IPS-NIHi7 (cell line): Measurements from ENCODE around the gene ZNF10.

Experiments
- DNase-seq: peaks from one replicate; pipeline ENCODE4 v3.0.0; 2012; ENCODE audit warnings: mixed read lengths; ENCODE audit errors: extremely low spot score

The ZNF10 gene

GRCh38 chr12:133130038-133130807 is at the start of gene ZNF10, which contains the start of gene ZNF891:
Gene ZNF10, plus strand, starts transcription at chr12:133130627. Its CDS starts 13,866 bp downstream, at chr12:133144493.
Gene ZNF891, minus strand, starts transcription at chr12:133130274. Its CDS starts 8,356 bp downstream, at chr12:133121918.
- peak; percentile 93 for DNase-seq

- no peak for DNase-seq
Measured at GRCh38 chr12:133081159-133081780, 49.2 kb upstream of the ZNF10 start.

GRCh38 chr12:133083345-133083744 is 47.1 kb upstream of the ZNF10 start:
- no peak for DNase-seq

- no peak for DNase-seq
Measured at GRCh38 chr12:133105620-133106019, 24.8 kb upstream of the ZNF10 start.

- DNase-seq = no peak
Measured at GRCh38 chr12:133106253-133106652, 24.2 kb upstream of the ZNF10 start.

GRCh38 chr12:133107121-133107520 is 23.3 kb upstream of the ZNF10 start:
- no peak for DNase-seq

- no peak for DNase-seq
Measured at GRCh38 chr12:133108150-133108549, 22.3 kb upstream of the ZNF10 start.

- DNase-seq = no peak
Measured at GRCh38 chr12:133120385-133121191, 9.8 kb upstream of the ZNF10 start.

GRCh38 chr12:133124674-133125073 is 5.8 kb upstream of the ZNF10 start:
- DNase-seq = no peak

GRCh38 chr12:133129368-133130037 is 924 bp upstream of the ZNF10 start:
- no peak for DNase-seq

GRCh38 chr12:133130808-133131128 is 341 bp downstream of the ZNF10 start:
- peak; percentile 9 for DNase-seq

- no peak for DNase-seq
Measured at GRCh38 chr12:133135747-133136146, 5.3 kb downstream of the ZNF10 start.

- no peak for DNase-seq
Measured at GRCh38 chr12:133145981-133146380, 15.6 kb downstream of the ZNF10 start.

GRCh38 chr12:133156125-133156690 is 25.8 kb downstream of the ZNF10 start:
- no peak for DNase-seq

- no peak for DNase-seq
Measured at GRCh38 chr12:133165776-133166175, 35.3 kb downstream of the ZNF10 start.

GRCh38 chr12:133172491-133172890 is 42.1 kb downstream of the ZNF10 start:
- no peak for DNase-seq

GRCh38 chr12:133174901-133175300 is 44.5 kb downstream of the ZNF10 start:
- no peak for DNase-seq

GRCh38 chr12:133180669-133181068 is 50.2 kb downstream of the ZNF10 start:
- DNase-seq = no peak

- peak; percentile 99 for DNase-seq
Measured at GRCh38 chr12:133181238-133181959, 51.0 kb downstream of the ZNF10 start, which contains the start of gene ZNF268. Gene ZNF268, plus strand, starts transcription at chr12:133181495. Its CDS starts 503 bp downstream, at chr12:133181998.

GRCh38 chr12:133190176-133190575 is 59.7 kb downstream of the ZNF10 start:
- DNase-seq = no peak

- no peak for DNase-seq
Measured at GRCh38 chr12:133192847-133193246, 62.4 kb downstream of the ZNF10 start.
